A549 treated with AZD9567 at 1 μM for 4 hours (cell line): ENCODE measurements around the gene HAO2. TPM values are rescaled to one million over a fixed set of nuclear protein-coding genes. Genes with fewer than 3 reads are reported as not detected.

Source experiments
- total RNA-seq: library from RNA; stranded (reverse); fragments of 200-300 nt; extraction: Qiagen RNA extraction; gene quantifications from 5 replicates; pipeline ENCODE4 v1.2.3, GENCODE V29; 2022; ENCODE audit not compliant: insufficient read depth

Gene HAO2
- total RNA-seq = not detected in 5 replicates

GRCh38 chr1:119368554-119368953 lies at the start of gene HAO2:
Gene HAO2, plus strand, starts transcription at chr1:119368785. Its CDS starts 12,301 bp downstream, at chr1:119381086.

GRCh38 chr1:119414950-119415349 lies 46.4 kb downstream of the HAO2 start, which contains the start of gene HSD3B2:
Gene HSD3B2, plus strand, starts transcription at chr1:119415150. Its CDS starts 270 bp downstream, at chr1:119415420.

Other genes with a start within 250 kb of the HAO2 start
- 5.1 to 9.9 TPM (median 5.5 TPM) in 5 replicates for gene WARS2, start 228.1 kb upstream of the HAO2 start, total RNA-seq
- gene HSD3B2, start 46.4 kb downstream of the HAO2 start, total RNA-seq = not detected in 5 replicates
- gene HSD3B1, start 138.4 kb downstream of the HAO2 start, total RNA-seq = not detected in 5 replicates